Cardiac muscle cell (in vitro differentiated cells and primary cell): Measurements from ENCODE around the gene EDEM2. TPM values are rescaled to one million over a fixed set of nuclear protein-coding genes. Genes with fewer than 3 reads are reported as not detected.

Experiments
- DNase-seq, 2 donors: peaks; one replicate each; pipeline versions ENCODE4 v3.0.0 to v3.0.0-alpha.2; 2010 to 2017; ENCODE audit warnings: low read depth in 1 of 2, low spot score in 1 of 2
- H3K27ac ChIP-seq: fragments of 200-600 bp; sonication (generic); 2 replicates; pipeline ENCODE4 v1.5.1; 2016
- H3K27me3 ChIP-seq: fragments of 200-600 bp; sonication (generic); 2 replicates; pipeline ENCODE4 v1.6.0; 2016; ENCODE audit warnings: control low read depth
- H3K36me3 ChIP-seq: fragments of 200-600 bp; sonication (generic); 2 replicates; pipeline ENCODE4 v1.5.1; 2016; ENCODE audit warnings: control low read depth
- H3K4me1 ChIP-seq: fragments of 200-600 bp; sonication (generic); 2 replicates; pipeline ENCODE4 v1.8.1; 2017; ENCODE audit warnings: low read depth, mild to moderate bottlenecking, mixed run types
- H3K4me3 ChIP-seq: fragments of 200-600 bp; sonication (generic); 2 replicates; pipeline ENCODE4 v1.5.1; 2016; ENCODE audit warnings: mild to moderate bottlenecking
- H3K9me3 ChIP-seq: fragments of 200-600 bp; sonication (generic); 2 replicates; pipeline ENCODE4 v1.5.1; 2017; ENCODE audit warnings: low read depth, mild to moderate bottlenecking, control low read depth
- polyA plus RNA-seq: library from polyadenylated mRNA; unstranded; fragments of >200 nt; fragmentation: Nextera tagmentation; extraction: Ambion mirVana; gene quantifications from 2 replicates; pipeline ENCODE4 v1.2.1, GENCODE V29; 2016
- total RNA-seq: library from RNA; depleted of rRNA; stranded (reverse); fragments of >200 nt; gene quantifications from 2 replicates; pipeline ENCODE4 v1.2.3, GENCODE V29; 2016
- TF ChIP-seq, protein P1 (sequence below): IDR thresholded peaks from 2 replicates; pipeline ENCODE4 v1.5.1; 2012; ENCODE audit warnings: low read depth, mild to moderate bottlenecking, low read length

The EDEM2 gene
- total and polyA plus RNA-seq, 2 experiments from 2014 or later: 40.1 to 57.5 TPM

DNA sequence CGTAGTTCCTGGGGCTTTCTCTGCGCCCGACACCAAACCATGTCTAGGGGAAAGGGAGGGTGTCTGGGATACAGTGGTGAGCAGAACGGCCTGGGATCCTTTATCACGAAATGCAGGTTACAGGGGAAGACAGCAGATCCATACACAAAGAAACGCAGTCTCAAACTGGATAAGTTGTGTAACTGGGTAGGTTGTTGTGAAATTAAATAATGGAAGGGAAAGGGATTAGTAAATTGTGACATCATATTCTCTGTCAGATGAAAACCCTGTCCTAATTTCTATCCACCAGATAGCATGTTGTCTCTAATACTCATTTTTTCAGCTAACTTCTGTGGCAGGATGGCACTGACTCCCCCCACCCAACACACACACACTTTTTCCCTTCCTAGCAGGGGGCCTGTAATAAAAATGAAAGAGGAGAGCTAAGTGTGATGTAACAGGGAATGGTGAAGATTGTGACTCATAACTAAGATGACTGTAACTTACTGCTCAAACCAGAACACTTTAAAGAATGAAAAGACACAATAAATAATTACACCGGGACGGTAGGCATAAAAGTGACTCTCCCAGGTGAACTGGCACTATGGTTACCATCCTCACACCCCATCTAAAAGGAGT is 53.8 kb downstream of the EDEM2 start:
- Histone ChIP-seq H3K27ac (no peak overlapping the region), H3K36me3 (no peaks in the 10 kb centered on the region), H3K4me1 (peaks cover 6% of the 10 kb centered on the region), H3K9me3 (no peaks in the 10 kb centered on the region), H3K27me3 (no peaks in the 10 kb centered on the region), H3K4me3 (no peak overlapping the region)
- peak in 1 of 2 donors; percentile 78 for DNase-seq
- TF ChIP-seq, protein P1, sequence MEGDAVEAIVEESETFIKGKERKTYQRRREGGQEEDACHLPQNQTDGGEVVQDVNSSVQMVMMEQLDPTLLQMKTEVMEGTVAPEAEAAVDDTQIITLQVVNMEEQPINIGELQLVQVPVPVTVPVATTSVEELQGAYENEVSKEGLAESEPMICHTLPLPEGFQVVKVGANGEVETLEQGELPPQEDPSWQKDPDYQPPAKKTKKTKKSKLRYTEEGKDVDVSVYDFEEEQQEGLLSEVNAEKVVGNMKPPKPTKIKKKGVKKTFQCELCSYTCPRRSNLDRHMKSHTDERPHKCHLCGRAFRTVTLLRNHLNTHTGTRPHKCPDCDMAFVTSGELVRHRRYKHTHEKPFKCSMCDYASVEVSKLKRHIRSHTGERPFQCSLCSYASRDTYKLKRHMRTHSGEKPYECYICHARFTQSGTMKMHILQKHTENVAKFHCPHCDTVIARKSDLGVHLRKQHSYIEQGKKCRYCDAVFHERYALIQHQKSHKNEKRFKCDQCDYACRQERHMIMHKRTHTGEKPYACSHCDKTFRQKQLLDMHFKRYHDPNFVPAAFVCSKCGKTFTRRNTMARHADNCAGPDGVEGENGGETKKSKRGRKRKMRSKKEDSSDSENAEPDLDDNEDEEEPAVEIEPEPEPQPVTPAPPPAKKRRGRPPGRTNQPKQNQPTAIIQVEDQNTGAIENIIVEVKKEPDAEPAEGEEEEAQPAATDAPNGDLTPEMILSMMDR: no peak

DNA sequence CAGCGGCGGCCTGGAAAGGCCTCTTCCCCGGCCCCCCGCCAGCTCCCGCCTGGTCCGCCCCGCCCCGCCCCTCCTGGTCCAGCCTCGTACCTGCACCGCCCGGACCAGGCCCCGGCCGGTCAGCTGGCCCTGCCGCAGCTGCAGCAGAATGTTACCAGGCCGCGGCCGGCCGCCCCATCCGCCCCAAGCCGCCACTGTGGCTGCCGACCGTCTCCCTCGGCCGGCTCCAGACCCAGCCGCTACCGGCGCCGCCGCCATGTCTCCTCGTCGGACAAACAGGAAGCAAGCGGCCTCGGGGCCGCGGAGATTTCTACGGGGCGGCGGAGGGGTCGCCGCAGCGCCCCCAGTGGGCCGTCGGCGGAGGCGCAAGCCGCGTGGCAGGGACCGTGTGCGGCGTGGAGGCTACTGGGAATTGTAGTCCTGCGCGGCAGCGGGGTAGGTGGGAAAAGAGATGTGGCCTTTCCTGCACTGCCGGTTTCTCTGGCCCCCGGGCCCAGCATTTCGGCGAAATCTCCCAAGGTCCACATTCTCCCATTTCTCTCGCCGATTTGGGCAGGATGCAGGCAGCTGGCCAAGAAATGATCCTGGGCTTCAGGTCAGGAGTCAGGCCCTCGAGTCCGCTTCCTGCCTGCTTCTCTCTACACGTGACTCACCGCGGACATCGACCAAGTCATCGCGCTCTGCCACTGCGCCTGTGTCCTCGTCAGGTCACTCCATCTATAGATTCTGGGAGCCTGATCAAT is 54.4 kb downstream of the EDEM2 start, which contains the start of gene TRPC4AP:
Gene TRPC4AP, minus strand, starts transcription at position 284 of the 743 bp plus-strand sequence. Its CDS starts 26 bp downstream, at position 258.
- Histone ChIP-seq H3K27ac (peak within 1 kb of the TSS; percentile 92), H3K4me1 (peaks cover 6% of the 10 kb centered on the region), H3K27me3 (no peaks in the 10 kb centered on the region), H3K9me3 (no peaks in the 10 kb centered on the region), H3K36me3 (no peaks in the 10 kb centered on the region), H3K4me3 (peak within 1 kb of the TSS; percentile 71)
- DNase-seq: peak; percentile 92 to 94
- TF ChIP-seq, protein P1: peak; percentile 96

DNA sequence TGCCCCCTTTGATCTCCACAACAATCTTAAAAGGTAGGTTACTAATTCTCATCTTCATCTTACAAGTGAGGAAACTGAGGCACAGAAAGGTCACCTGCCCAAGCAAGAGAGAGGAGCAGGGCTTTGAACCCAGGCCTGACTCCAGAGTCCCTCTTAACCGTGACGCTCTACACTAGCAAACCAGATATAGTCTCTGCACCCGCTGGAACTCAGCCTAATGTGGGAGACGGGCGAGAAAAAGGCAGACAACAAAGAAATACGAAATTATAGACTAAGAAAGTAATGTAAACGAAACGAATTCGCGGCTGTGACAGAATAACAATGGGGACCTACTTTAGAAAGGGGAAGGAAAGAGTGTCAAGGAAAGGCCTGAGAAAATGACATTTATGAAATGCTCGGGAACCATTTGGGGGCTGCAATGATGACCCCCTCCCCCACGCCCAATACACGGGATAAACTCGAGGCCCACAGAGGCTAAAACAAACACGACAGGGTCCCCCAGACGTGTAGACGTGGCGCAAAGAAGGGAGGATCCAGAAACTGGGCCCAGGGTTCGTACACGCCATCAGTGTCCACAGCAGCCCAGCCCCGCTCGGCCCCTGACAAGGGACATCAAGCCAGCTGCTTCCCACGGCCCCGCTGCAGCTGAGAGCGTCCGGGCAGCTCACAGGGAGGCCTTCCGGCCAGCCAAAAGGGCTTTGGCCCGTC is 55.2 kb downstream of the EDEM2 start:
- Histone ChIP-seq H3K27ac (peak overlapping the region; percentile 92), H3K4me1 (peaks cover 10% of the 10 kb centered on the region), H3K27me3 (no peaks in the 10 kb centered on the region), H3K36me3 (no peaks in the 10 kb centered on the region), H3K9me3 (no peaks in the 10 kb centered on the region), H3K4me3 (peak overlapping the region; percentile 71)
- DNase-seq: peak in 1 of 2 donors; percentile 18
- TF ChIP-seq, protein P1: no peak

DNA sequence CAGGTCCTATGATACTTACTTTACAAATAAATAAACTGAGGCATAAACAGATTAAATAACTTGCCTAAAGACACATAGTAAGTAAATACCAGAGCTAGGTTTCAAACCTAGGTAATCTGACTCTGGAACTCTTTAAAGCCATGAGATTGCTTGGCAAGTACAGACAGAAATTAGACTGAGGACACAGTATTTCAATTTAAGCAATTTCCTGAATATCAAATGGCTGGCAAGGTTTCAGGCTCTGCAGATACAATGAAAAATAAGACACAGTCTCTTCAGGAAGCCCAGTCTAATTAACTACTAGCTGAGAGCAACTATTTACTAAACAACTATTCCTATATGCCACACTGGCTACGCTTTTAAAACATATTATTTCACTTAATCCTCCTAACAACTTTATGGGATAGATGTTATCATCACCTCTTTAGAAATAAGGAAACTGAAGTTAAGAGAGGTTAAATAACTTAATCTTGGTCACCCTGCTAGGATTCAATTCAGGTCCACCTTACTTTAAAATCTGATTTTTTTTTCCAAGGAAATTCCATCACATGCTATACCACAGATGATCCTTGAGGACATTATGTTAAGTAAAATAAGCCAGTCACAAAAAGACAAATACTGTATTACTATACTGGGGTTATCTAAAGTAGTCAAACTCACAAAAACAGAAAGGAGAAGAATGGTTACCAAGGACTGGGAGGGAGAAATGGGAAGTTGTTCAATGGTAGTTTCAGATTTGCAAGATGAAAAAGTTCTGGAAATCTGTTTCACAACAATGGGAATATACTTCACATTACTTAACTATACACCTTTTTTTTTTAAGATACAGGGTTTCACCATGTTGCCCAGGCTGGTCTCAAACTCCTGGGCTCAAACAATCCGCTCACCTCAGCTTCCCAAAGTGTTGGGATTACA is 58.6 kb downstream of the EDEM2 start:
- peak in 1 of 2 donors; percentile 61 for DNase-seq
- Histone ChIP-seq H3K4me1 (peaks cover 10% of the 10 kb centered on the region), H3K27ac (peak overlapping the region; percentile 29), H3K4me3 (no peak overlapping the region), H3K36me3 (peaks cover 2% of the 10 kb centered on the region), H3K27me3 (no peaks in the 10 kb centered on the region), H3K9me3 (no peaks in the 10 kb centered on the region)
- TF ChIP-seq, protein P1: no peak

DNA sequence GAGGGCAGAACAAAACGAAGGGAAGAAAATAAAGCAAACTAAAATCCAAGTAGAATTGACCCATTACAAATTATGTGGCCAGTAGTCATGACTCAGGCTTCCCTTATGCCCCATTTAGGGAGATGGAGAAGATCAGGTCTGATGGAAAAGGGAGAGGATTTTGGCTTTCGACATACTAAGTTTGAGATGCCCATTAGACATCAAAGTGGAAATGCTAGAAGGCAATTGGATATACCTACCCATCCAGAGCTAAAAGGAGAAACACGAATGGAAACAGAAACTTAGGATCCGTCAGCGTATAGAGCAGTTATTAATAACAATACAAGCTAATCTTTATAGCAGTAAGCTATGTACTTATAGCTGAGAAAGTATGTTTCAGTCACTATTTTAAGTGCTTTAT is 59.3 kb downstream of the EDEM2 start:
- Histone ChIP-seq H3K36me3 (peaks cover 2% of the 10 kb centered on the region), H3K9me3 (no peaks in the 10 kb centered on the region), H3K27ac (peak overlapping the region; percentile 29), H3K4me3 (no peak overlapping the region), H3K27me3 (no peaks in the 10 kb centered on the region), H3K4me1 (peaks cover 10% of the 10 kb centered on the region)
- TF ChIP-seq, protein P1: no peak
- DNase-seq: no peak
